Measurements from ENCODE around the gene CMSS1.

The CMSS1 gene

GRCh38 chr3:100041328-100041749, 223.7 kb downstream of the CMSS1 start:
- no peak for TF ChIP-seq CTCF (IDR thresholded peaks at IDR 0.05; ENCODE audit: low read depth, low read length)
- no peak overlapping the region for H3K4me3 ChIP-seq (ENCODE audit: low read depth, low read length)

GRCh38 chr3:100042166-100042981, 224.7 kb downstream of the CMSS1 start:
- H3K4me3 ChIP-seq (ENCODE audit: low read depth, low read length), result no peak overlapping the region
- TF ChIP-seq CTCF (IDR thresholded peaks at IDR 0.05; ENCODE audit: low read depth, low read length), result no peak

GRCh38 chr3:100043271-100043670, 225.6 kb downstream of the CMSS1 start:
- no peak overlapping the region for H3K4me3 ChIP-seq (ENCODE audit: low read depth, low read length)
- no peak for TF ChIP-seq CTCF (IDR thresholded peaks at IDR 0.05; ENCODE audit: low read depth, low read length)

- no peak overlapping the region for H3K4me3 ChIP-seq (ENCODE audit: low read depth, low read length)
- no peak for TF ChIP-seq CTCF (IDR thresholded peaks at IDR 0.05; ENCODE audit: low read depth, low read length)
These were observed 226.7 kb downstream of the CMSS1 start for GRCh38 chr3:100044369-100044768.

GRCh38 chr3:100045696-100046095, 228.0 kb downstream of the CMSS1 start:
- no peak for TF ChIP-seq CTCF (IDR thresholded peaks at IDR 0.05; ENCODE audit: low read depth, low read length)
- H3K4me3 ChIP-seq (ENCODE audit: low read depth, low read length), result no peak overlapping the region

GRCh38 chr3:100046986-100047385, 229.3 kb downstream of the CMSS1 start:
- H3K4me3 ChIP-seq (ENCODE audit: low read depth, low read length), result no peak overlapping the region
- no peak for TF ChIP-seq CTCF (IDR thresholded peaks at IDR 0.05; ENCODE audit: low read depth, low read length)

GRCh38 chr3:100047455-100048141, 229.9 kb downstream of the CMSS1 start:
- TF ChIP-seq CTCF (IDR thresholded peaks at IDR 0.05; ENCODE audit: low read depth, low read length), result no peak
- no peak overlapping the region for H3K4me3 ChIP-seq (ENCODE audit: low read depth, low read length)

Measured in WI38 (cell line).